ENCODE data around the gene LSM10. TPM values are rescaled to one million over a fixed set of nuclear protein-coding genes. Genes with fewer than 3 reads are reported as not detected.

Gene LSM10
- total and polyA plus RNA-seq, 8 donors = 5.1 to 261 (median 55.6) TPM

DNA sequence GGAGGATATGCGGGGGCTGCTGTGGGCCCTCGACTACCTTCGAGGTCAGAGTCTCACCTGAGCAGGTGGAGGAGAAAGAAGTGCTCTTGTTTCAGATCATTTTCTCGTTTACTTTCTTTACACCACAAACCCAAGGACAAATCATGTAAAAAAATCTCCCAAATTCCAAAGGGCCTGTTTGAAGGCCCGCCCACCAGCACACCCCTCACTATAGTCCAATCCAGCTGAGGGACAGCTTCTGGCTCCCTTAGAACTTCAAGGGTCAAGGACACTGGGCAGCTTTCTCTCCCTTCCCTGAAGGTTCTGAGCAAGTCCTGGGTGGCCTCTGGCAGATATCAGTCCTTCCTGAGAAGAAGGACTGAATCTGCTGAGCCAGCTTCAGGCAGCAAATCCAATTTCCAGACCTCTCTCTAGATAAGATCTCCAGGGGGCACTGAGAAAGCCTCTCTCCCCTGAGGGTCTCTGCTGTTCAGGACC lies 17.5 kb downstream of the LSM10 start:
- Histone ChIP-seq H3K9me3 (no peaks in the 10 kb centered on the region), H3K4me3 (no peak overlapping the region), H3K36me3 (peaks cover 0 to 20% (median 10%) of the 10 kb centered on the region in 4 donors), H3K4me1 (peaks cover 27 to 86% (median 64%) of the 10 kb centered on the region in 4 donors), H3K27me3 (no peaks in the 10 kb centered on the region), H3K27ac (peak overlapping the region in 4 of 5 donors; percentile 3 to 40 (median 29))
- WGBS, 5 donors = 61 to 73% (median 66%) methylated on average over 5 of the region's 5 CpGs
- TF ChIP-seq POLR2A (IDR thresholded peaks at IDR 0.05) = no peak
- no peak for DNase-seq
- intact Hi-C loops (cut with DNase I; ENCODE audit: low total_unique reads) = no loop called here

DNA sequence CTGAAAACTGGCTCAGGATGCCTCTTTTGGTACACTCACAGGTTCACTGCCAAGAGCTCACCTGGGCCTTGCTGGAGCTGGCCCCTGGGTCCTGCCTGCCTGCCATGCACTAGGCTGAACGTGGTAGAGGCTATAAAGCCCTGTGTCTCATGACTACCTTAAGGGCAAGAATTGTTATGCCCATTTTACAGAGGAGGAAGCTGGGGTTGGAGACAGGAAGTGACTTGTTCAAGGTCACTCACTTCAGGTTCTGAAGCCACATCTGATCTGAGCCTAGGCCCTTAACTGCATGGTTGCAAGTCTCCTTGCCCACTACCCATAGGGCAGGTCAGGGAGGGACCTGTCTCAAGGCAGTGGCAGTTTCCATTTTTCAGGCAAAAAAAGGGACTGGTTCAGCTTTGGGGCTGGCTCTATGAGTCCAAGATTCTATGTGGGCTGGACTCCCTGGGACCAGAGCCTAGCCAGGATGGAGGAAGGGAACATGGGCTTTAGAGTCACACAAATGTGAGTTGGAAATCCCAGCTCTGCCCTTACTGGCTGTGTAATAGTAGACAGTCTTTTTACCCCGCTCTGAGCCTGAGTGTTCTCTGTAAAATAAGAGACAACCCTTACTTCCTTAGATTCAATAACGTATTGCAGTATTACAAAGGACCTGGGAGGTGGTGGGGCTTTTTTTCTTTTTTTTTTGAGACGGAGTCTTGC lies 19.8 kb downstream of the LSM10 start:
- Histone ChIP-seq H3K9me3 (no peaks in the 10 kb centered on the region), H3K27me3 (no peaks in the 10 kb centered on the region), H3K36me3 (peaks cover 0 to 20% (median 10%) of the 10 kb centered on the region in 4 donors), H3K27ac (peak overlapping the region in 4 of 5 donors; percentile 14 to 58 (median 33)), H3K4me1 (peaks cover 31 to 89% (median 65%) of the 10 kb centered on the region in 4 donors), H3K4me3 (no peak overlapping the region)
- TF ChIP-seq POLR2AphosphoS5 (IDR thresholded peaks at IDR 0.05) = no peak
- TF ChIP-seq, protein P1, sequence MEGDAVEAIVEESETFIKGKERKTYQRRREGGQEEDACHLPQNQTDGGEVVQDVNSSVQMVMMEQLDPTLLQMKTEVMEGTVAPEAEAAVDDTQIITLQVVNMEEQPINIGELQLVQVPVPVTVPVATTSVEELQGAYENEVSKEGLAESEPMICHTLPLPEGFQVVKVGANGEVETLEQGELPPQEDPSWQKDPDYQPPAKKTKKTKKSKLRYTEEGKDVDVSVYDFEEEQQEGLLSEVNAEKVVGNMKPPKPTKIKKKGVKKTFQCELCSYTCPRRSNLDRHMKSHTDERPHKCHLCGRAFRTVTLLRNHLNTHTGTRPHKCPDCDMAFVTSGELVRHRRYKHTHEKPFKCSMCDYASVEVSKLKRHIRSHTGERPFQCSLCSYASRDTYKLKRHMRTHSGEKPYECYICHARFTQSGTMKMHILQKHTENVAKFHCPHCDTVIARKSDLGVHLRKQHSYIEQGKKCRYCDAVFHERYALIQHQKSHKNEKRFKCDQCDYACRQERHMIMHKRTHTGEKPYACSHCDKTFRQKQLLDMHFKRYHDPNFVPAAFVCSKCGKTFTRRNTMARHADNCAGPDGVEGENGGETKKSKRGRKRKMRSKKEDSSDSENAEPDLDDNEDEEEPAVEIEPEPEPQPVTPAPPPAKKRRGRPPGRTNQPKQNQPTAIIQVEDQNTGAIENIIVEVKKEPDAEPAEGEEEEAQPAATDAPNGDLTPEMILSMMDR (IDR thresholded peaks at IDR 0.05) = no peak
- no peak for TF ChIP-seq POLR2A (IDR thresholded peaks at IDR 0.05)
- TF ChIP-seq EP300 (IDR thresholded peaks at IDR 0.05) = no peak
- no peak for DNase-seq
- 72 to 89% (median 85%) methylated on average over 4 of the region's 4 CpGs for WGBS, 5 donors
- intact Hi-C loops (cut with DNase I; ENCODE audit: low total_unique reads) = no loop called here

DNA sequence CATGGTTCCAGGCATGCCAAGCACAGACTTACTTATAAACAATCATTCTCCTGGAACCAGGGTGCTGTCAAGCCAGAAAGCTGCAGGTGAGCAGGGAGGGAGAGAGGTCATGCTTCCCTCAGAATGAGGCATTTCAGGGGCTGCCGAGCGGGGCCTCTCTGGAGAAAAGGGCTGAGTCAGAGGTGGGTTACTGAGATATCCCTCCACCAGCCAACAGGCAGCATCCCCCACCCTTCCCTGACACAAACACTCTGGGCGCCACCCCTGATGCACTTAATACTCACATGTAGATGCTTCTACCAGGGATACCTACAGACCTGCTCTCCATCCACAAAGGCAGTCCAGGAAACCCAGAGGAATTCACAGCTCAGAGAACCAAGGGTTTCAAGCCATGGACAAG lies 25.1 kb downstream of the LSM10 start:
- no peaks in the 10 kb centered on the region for H3K27me3 ChIP-seq
- no peak overlapping the region for H3K4me3 ChIP-seq
- H3K4me1 ChIP-seq = peaks cover 41 to 87% (median 65%) of the 10 kb centered on the region in 4 donors
- 78 to 91% (median 82%) methylated on average over 3 of the region's 3 CpGs for WGBS, 5 donors
- DNase-seq = no peak
- TF ChIP-seq POLR2A (IDR thresholded peaks at IDR 0.05) = no peak
- no peak for TF ChIP-seq POLR2AphosphoS5 (IDR thresholded peaks at IDR 0.05)
- no peak for TF ChIP-seq EP300 (IDR thresholded peaks at IDR 0.05)
- TF ChIP-seq, protein P1 (IDR thresholded peaks at IDR 0.05) = no peak
- H3K27ac ChIP-seq = peak overlapping the region; percentile 26 to 95 (median 89)
- peaks cover 3 to 12% (median 5%) of the 10 kb centered on the region in 4 donors for H3K36me3 ChIP-seq
- no peaks in the 10 kb centered on the region for H3K9me3 ChIP-seq
- intact Hi-C loops (cut with DNase I; ENCODE audit: low total_unique reads) = no loop called here

DNA sequence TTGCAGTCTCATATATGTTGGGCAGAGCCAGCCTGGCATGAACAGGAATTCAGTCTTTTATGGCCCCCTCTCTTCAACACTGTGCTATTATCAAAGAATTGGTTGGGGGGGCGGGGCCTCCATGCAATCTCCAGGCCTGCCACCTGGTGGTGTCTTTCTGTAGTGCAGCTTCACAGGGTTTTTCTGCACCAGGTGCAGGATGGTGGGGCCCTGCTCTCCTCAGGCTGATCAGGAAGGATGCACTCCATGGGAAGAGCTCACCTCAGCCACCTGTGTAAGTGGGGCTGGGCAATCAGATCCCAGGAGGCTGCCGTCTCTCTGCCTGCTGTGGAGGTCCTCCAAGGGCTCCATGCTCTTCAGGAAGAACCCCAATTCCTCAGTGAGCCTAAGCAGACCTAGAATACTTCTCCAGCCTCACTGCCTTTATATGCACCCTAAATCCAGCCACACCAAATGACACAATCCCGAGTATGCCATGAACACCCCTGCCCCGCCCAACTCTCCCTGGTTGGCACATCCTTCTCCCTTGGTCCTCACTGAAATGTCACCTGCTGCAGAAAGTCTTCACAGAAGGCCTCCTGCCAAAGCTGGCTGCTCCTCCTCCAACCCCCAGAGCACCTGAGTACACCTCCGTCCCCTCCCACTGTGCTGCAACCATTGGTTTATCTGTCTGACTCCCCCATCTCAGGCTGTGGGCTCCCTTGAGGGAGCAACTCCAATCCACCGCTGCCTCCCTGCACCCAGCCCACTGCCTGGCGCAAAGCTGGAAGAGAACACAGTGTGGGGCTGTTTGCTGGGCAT lies 28.4 kb downstream of the LSM10 start:
- H3K27me3 ChIP-seq = no peaks in the 10 kb centered on the region
- DNase-seq = peak; percentile 85 to 91
- peaks cover 37 to 85% (median 67%) of the 10 kb centered on the region in 4 donors for H3K4me1 ChIP-seq
- TF ChIP-seq, protein P1 (IDR thresholded peaks at IDR 0.05) = peak in 6 of 7 experiments; percentile 18 to 96 (median 92)
- TF ChIP-seq POLR2AphosphoS5 (IDR thresholded peaks at IDR 0.05) (peak in 1 of 3 donors; percentile 32), EP300 (IDR thresholded peaks at IDR 0.05) (no peak), POLR2A (IDR thresholded peaks at IDR 0.05) (no peak)
- no peaks in the 10 kb centered on the region for H3K9me3 ChIP-seq
- 49 to 53% (median 51%) methylated on average over 6 to 7 of the region's 7 CpGs for WGBS, 5 donors
- peaks cover 5 to 20% (median 9%) of the 10 kb centered on the region in 4 donors for H3K36me3 ChIP-seq
- intact Hi-C loops (cut with DNase I; ENCODE audit: low total_unique reads) = no loop called here
- peak overlapping the region in 1 of 5 donors; percentile 44 for H3K27ac ChIP-seq
- no peak overlapping the region for H3K4me3 ChIP-seq

Data from stomach (tissue), 9 donors.